Stomach (tissue), 4 donors: ENCODE results near the gene GLTP.

Experiments used
- EP300 ChIP-seq: sonication (generic); formaldehyde crosslinking; IDR thresholded peaks from one replicate; pipeline ENCODE4 v1.6.1; 2017; ENCODE audit warnings: antibody characterized with exemption
- POLR2A ChIP-seq, 4 donors: fragments of 450-650 bp; IDR thresholded peaks; one replicate each; pipeline ENCODE4 v1.6.1; 2016; ENCODE audit warnings: antibody characterized with exemption in 4 of 4, control low read depth in 2 of 4, mild to moderate bottlenecking in 1 of 4, moderate library complexity in 1 of 4
- POLR2AphosphoS5 ChIP-seq, 3 donors: sonication (generic); formaldehyde crosslinking; IDR thresholded peaks; one replicate each; pipeline ENCODE4 v1.6.1; 2016; ENCODE audit warnings: antibody characterized with exemption in 3 of 3
- TF ChIP-seq, protein P1 (sequence below), 7 experiments: fragments of 450-650 bp in 4 of 7; fragments of 200-600 bp in 3 of 7; sonication (generic) in 3 of 7; IDR thresholded peaks; one replicate each; pipeline ENCODE4 v1.5.1; 2016 to 2019; ENCODE audit warnings: antibody characterized with exemption in 7 of 7, control low read depth in 2 of 7, mild to moderate bottlenecking in 1 of 7

DNA sequence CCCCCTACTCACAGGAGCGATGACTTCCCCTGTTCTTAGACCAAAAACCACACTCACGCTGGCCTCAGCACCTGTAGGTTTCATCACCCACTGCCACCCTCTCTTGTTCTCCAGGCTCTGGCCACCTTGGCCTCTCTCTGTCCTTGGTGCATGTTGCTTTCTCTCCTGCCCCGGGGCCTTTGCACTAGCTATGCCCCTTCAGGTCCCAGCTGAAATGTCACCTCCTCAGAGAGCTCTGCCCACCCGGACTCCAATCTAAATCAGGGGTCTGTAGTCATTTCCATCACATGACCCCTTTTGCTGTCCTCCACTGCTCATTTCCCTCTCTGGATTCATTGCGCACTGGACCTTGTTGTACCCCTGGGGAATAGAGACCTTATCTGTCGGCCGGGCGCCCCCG, 39.0 kb downstream of the GLTP start:
- TF ChIP-seq, protein P1, sequence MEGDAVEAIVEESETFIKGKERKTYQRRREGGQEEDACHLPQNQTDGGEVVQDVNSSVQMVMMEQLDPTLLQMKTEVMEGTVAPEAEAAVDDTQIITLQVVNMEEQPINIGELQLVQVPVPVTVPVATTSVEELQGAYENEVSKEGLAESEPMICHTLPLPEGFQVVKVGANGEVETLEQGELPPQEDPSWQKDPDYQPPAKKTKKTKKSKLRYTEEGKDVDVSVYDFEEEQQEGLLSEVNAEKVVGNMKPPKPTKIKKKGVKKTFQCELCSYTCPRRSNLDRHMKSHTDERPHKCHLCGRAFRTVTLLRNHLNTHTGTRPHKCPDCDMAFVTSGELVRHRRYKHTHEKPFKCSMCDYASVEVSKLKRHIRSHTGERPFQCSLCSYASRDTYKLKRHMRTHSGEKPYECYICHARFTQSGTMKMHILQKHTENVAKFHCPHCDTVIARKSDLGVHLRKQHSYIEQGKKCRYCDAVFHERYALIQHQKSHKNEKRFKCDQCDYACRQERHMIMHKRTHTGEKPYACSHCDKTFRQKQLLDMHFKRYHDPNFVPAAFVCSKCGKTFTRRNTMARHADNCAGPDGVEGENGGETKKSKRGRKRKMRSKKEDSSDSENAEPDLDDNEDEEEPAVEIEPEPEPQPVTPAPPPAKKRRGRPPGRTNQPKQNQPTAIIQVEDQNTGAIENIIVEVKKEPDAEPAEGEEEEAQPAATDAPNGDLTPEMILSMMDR (IDR thresholded peaks at IDR 0.05) = no peak
- no peak for TF ChIP-seq POLR2A (IDR thresholded peaks at IDR 0.05)
- TF ChIP-seq EP300 = no peak
- TF ChIP-seq POLR2AphosphoS5 (IDR thresholded peaks at IDR 0.05) = no peak
